OCI-LY3 (cell line): ENCODE data around the gene BCAR3.

Source experiments
- H2AFZ ChIP-seq: fragments of 200-600, 300-600 bp; shearing (Covaris generic); 2 replicates; pipeline ENCODE4 v1.6.0; 2014; ENCODE audit warnings: antibody characterized with exemption, low read depth, low read length
- H3K27ac ChIP-seq: fragments of 200-600, 300-600 bp; sonication (generic); 2 replicates; pipeline ENCODE4 v1.5.1; 2014; ENCODE audit warnings: mild to moderate bottlenecking, low read length, moderate library complexity, mixed read lengths
- H3K27me3 ChIP-seq: fragments of 200-600, 300-600 bp; sonication (generic); 2 replicates; pipeline ENCODE4 v1.6.1; 2014; ENCODE audit warnings: low read depth, low read length, mixed read lengths
- H3K36me3 ChIP-seq: fragments of 200-600, 300-600 bp; sonication (generic); replicated peaks from 2 replicates; pipeline ENCODE3; 2014; ENCODE audit warnings: low read depth, low read length, mixed read lengths
- H3K4me1 ChIP-seq: fragments of 300-600, 200-600 bp; sonication (generic); 2 replicates; pipeline ENCODE4 v1.6.1; 2014; ENCODE audit warnings: low read length, mixed read lengths
- H3K4me2 ChIP-seq: fragments of 200-600, 300-600 bp; sonication (generic); 2 replicates; pipeline ENCODE4 v1.6.1; 2014; ENCODE audit warnings: low read length, mixed read lengths
- H3K4me3 ChIP-seq: fragments of 300-600, 200-600 bp; sonication (generic); 2 replicates; pipeline ENCODE4 v1.5.1; 2014; ENCODE audit warnings: antibody characterized with exemption, mild to moderate bottlenecking, low read length, moderate library complexity
- H3K79me2 ChIP-seq: fragments of 300-600, 200-600 bp; shearing (Covaris generic); 2 replicates; pipeline ENCODE4 v1.6.1; 2014; ENCODE audit warnings: mild to moderate bottlenecking, low read length, mixed read lengths
- H3K9ac ChIP-seq: fragments of 300-600, 200-600 bp; shearing (Covaris generic); 2 replicates; pipeline ENCODE4 v1.6.0; 2014; ENCODE audit warnings: mild to moderate bottlenecking, low read length, moderate library complexity
- H3K9me3 ChIP-seq: fragments of 200-600, 300-600 bp; shearing (Covaris generic); 2 replicates; pipeline ENCODE4 v1.6.1; 2014; ENCODE audit warnings: low read length, mixed read lengths; ENCODE audit not compliant: insufficient read depth
- H4K20me1 ChIP-seq: fragments of 200-600, 300-600 bp; sonication (generic); 2 replicates; pipeline ENCODE4 v1.6.1; 2016; ENCODE audit warnings: low read length, mixed read lengths; ENCODE audit not compliant: insufficient read depth
- CTCF ChIP-seq: fragments of 200-600, 300-600 bp; sonication (generic); IDR thresholded peaks from 2 replicates; pipeline ENCODE4 v1.5.1; 2014; ENCODE audit warnings: antibody characterized with exemption, low read length, low read depth
- EZH2phosphoT487 ChIP-seq: fragments of 200-600 bp; shearing (Covaris generic); IDR thresholded peaks from 2 replicates; pipeline ENCODE4 v1.6.1; 2018; ENCODE audit warnings: antibody characterized with exemption, mixed run types, low read depth

BCAR3 gene

DNA sequence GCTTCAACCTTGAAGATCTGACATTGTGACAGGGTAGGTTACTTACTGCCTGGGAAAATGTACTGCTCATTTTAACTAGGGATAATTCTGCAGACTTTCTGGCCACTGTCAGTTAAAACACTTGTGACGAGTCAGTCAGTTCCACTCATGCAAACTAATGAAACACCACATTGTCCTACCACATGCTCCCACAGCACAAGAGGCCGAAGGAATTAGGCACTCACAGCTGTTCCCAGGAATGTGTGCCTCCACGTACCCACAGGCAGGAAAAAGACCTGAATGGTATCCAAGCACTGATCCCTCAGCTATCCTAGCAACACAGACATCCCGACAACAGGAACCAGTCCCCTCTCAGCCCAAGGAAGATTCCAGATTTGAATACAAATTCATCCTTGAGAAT lies 12.3 kb downstream of the BCAR3 start:
- Histone ChIP-seq H3K4me1 (0 out of 2 replicates have a peak, but pooled peaks cover 3% of the 10 kb centered on the region), H3K4me2 (no peak overlapping the region), H3K79me2 (peaks cover 68% of the 10 kb centered on the region), H3K9me3 (no peaks in the 10 kb centered on the region), H3K36me3 (peaks cover 44% of the 10 kb centered on the region), H3K27me3 (no peaks in the 10 kb centered on the region), H2AFZ (no peak overlapping the region), H3K4me3 (no peak overlapping the region), H3K27ac (no peak overlapping the region), H3K9ac (no peak overlapping the region), H4K20me1 (peaks cover 74% of the 10 kb centered on the region)
- TF ChIP-seq CTCF (no peak), EZH2phosphoT487 (no peak)

DNA sequence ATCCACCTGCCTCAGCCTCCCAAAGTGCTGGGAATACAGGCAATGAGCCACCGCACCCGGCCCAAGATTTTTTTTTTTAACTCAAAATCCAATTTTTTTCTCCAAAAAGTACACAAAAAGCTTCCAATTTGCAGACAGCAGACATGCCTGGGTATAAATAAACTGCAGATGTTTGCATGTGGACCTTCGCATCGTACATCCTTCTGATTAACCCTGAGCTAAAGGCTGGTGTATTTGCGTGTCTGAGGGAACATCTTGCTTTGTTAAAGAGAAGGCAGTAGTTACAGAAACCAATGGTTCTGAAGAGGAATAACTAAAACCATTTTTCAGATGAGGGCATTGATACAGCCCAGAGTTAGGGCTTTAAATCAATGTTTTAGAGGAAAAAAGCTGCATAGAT lies 12.7 kb downstream of the BCAR3 start:
- Histone ChIP-seq H3K4me1 (0 out of 2 replicates have a peak, but pooled peaks cover 3% of the 10 kb centered on the region), H2AFZ (no peak overlapping the region), H3K27me3 (no peaks in the 10 kb centered on the region), H3K9me3 (no peaks in the 10 kb centered on the region), H3K9ac (no peak overlapping the region), H3K27ac (no peak overlapping the region), H3K36me3 (peaks cover 45% of the 10 kb centered on the region), H3K4me2 (no peak overlapping the region), H3K79me2 (peaks cover 68% of the 10 kb centered on the region), H3K4me3 (no peak overlapping the region), H4K20me1 (peaks cover 75% of the 10 kb centered on the region)
- TF ChIP-seq EZH2phosphoT487 (no peak), CTCF (no peak)

GRCh38 chr1:93668121-93668520 lies 13.5 kb downstream of the BCAR3 start:
- no peaks in the 10 kb centered on the region for H3K27me3 ChIP-seq
- H3K79me2 ChIP-seq = peaks cover 70% of the 10 kb centered on the region
- H3K9ac ChIP-seq = no peak overlapping the region
- no peak overlapping the region for H3K4me3 ChIP-seq
- H3K36me3 ChIP-seq = peaks cover 46% of the 10 kb centered on the region
- H2AFZ ChIP-seq = no peak overlapping the region
- H3K4me2 ChIP-seq = no peak overlapping the region
- peaks cover 3% of the 10 kb centered on the region; the same call in 1 of the 2 replicates for H3K4me1 ChIP-seq
- no peak overlapping the region for H3K27ac ChIP-seq
- peaks cover 74% of the 10 kb centered on the region for H4K20me1 ChIP-seq
- H3K9me3 ChIP-seq = no peaks in the 10 kb centered on the region
- TF ChIP-seq CTCF (no peak), EZH2phosphoT487 (no peak)

GRCh38 chr1:93667642-93668041 lies 14.0 kb downstream of the BCAR3 start:
- Histone ChIP-seq H3K9ac (no peak overlapping the region), H3K27me3 (no peaks in the 10 kb centered on the region), H3K4me3 (no peak overlapping the region), H3K4me2 (no peak overlapping the region), H3K36me3 (peaks cover 47% of the 10 kb centered on the region), H3K9me3 (no peaks in the 10 kb centered on the region), H3K79me2 (peaks cover 67% of the 10 kb centered on the region), H2AFZ (no peak overlapping the region), H3K4me1 (peaks cover 6% of the 10 kb centered on the region), H4K20me1 (peaks cover 74% of the 10 kb centered on the region), H3K27ac (no peak overlapping the region)
- TF ChIP-seq CTCF (no peak), EZH2phosphoT487 (no peak)
